H1 (cell line): ENCODE data around the gene AFAP1L2. TPM values are rescaled to one million over a fixed set of nuclear protein-coding genes. Genes with fewer than 3 reads are reported as not detected.

Experiments
- CTCF ChIA-PET: fragments of 300-600 bp; sonication (Branson Sonifier 250); formaldehyde crosslinking; loops from one replicate; lab custom pipeline; 2021; ENCODE audit not compliant: partially characterized antibody; lab: Charles Lee
- POLR2A ChIA-PET: fragments of 300-600 bp; sonication (Branson Sonifier 250); formaldehyde crosslinking; loops from one replicate; lab custom pipeline; 2021; ENCODE audit warnings: inconsistent platforms; ENCODE audit not compliant: partially characterized antibody; lab: Charles Lee
- DNase-seq, 2 experiments: peaks; one replicate each; pipeline versions ENCODE4 v3.0.0 to v3.0.0-alpha.2; 2010 to 2022; ENCODE audit warnings: low spot score in 2 of 2, low read depth in 1 of 2, mixed read lengths in 1 of 2
- FAIRE-seq: peaks from 2 replicates; lab custom pipeline; 2011; peaks lifted over from hg19 to GRCh38; lab: Jason Lieb, UNC
- H2AFZ ChIP-seq: 2 replicates; pipeline ENCODE4 v1.8.1; 2012; ENCODE audit warnings: low read length, inconsistent platforms
- H2AK5ac ChIP-seq: 2 replicates; pipeline ENCODE4 v1.6.1; 2013; ENCODE audit warnings: low read depth, low read length
- H2BK120ac ChIP-seq: replicated peaks from 2 replicates; pipeline ENCODE3; 2013; ENCODE audit warnings: low read depth, low read length, inconsistent platforms
- H2BK12ac ChIP-seq: 2 replicates; pipeline ENCODE4 v1.6.1; 2013; ENCODE audit warnings: low read depth, low read length
- H2BK15ac ChIP-seq: 2 replicates; pipeline ENCODE4 v1.6.1; 2013; ENCODE audit warnings: low read length
- H2BK20ac ChIP-seq: 2 replicates; pipeline ENCODE4 v1.6.1; 2013; ENCODE audit warnings: low read length
- H2BK5ac ChIP-seq: 2 replicates; pipeline ENCODE4 v1.6.1; 2013; ENCODE audit warnings: low read depth, low read length
- H3K14ac ChIP-seq: 2 replicates; pipeline ENCODE4 v1.6.1; 2013; ENCODE audit warnings: inconsistent platforms; ENCODE audit not compliant: insufficient read length
- H3K18ac ChIP-seq: 2 replicates; pipeline ENCODE4 v1.6.1; 2013; ENCODE audit warnings: low read length; ENCODE audit errors: extremely low read depth
- H3K23ac ChIP-seq: 2 replicates; pipeline ENCODE4 v1.6.1; 2013; ENCODE audit warnings: inconsistent platforms; ENCODE audit not compliant: insufficient read length
- H3K23me2 ChIP-seq: 2 replicates; pipeline ENCODE4 v1.6.1; 2013; ENCODE audit warnings: low read depth, low read length
- H3K27ac ChIP-seq: 2 replicates; pipeline ENCODE4 v1.6.1; 2011; ENCODE audit warnings: low read depth, low read length, inconsistent platforms
- H3K27me3 ChIP-seq, 4 experiments: replicated peaks in 1 of 4; 1 replicate in 1 of 4; 2 replicates in 3 of 4; pipeline versions ENCODE4 v1.6.1 to v1.8.1; 2011 to 2013; ENCODE audit warnings: low read length in 3 of 4, mild to moderate bottlenecking in 3 of 4, inconsistent platforms in 2 of 4, mixed read lengths in 2 of 4, moderate library complexity in 1 of 4; ENCODE audit not compliant: control insufficient read depth in 3 of 4, insufficient read depth in 3 of 4; ENCODE audit errors: extremely low read depth in 1 of 4
- H3K36me3 ChIP-seq, 4 experiments: 2 replicates each; pipeline versions ENCODE4 v1.6.1 to v1.8.1; 2011 to 2013; ENCODE audit warnings: mild to moderate bottlenecking in 4 of 4, low read length in 3 of 4, moderate library complexity in 2 of 4, control low read depth in 1 of 4, inconsistent platforms in 1 of 4; ENCODE audit not compliant: insufficient read depth in 4 of 4, control insufficient read depth in 2 of 4
- H3K4ac ChIP-seq: replicated peaks from 2 replicates; pipeline ENCODE3; 2013; ENCODE audit warnings: low read length, low read depth, mixed read lengths, inconsistent platforms; ENCODE audit not compliant: insufficient read length
- H3K4me1 ChIP-seq, 4 experiments: replicated peaks in 1 of 4; 1 replicate in 1 of 4; 2 replicates in 3 of 4; pipeline versions ENCODE4 v1.6.1 to v1.8.1; 2011 to 2013; ENCODE audit warnings: low read length in 3 of 4, inconsistent platforms in 2 of 4, mixed read lengths in 1 of 4; ENCODE audit not compliant: insufficient read depth in 4 of 4, control insufficient read depth in 3 of 4
- H3K4me2 ChIP-seq, 2 experiments: 2 replicates each; pipeline versions ENCODE4 v1.6.1 to v1.8.1; 2011 to 2013; ENCODE audit warnings: low read depth in 2 of 2, low read length in 2 of 2, control low read depth in 1 of 2, inconsistent platforms in 1 of 2, mild to moderate bottlenecking in 1 of 2; ENCODE audit not compliant: insufficient read depth in 1 of 2
- H3K4me3 ChIP-seq, 4 experiments: fragments of 200-600, 300-600 bp in 1 of 4; sonication (generic), shearing (Covaris generic), sonication (Bioruptor Twin) in 1 of 4; 2 replicates each; pipeline versions ENCODE4 v1.5.1 to v1.8.1; 2011 to 2016; ENCODE audit warnings: low read length in 4 of 4, low read depth in 3 of 4, control low read depth in 2 of 4, inconsistent platforms in 2 of 4, mild to moderate bottlenecking in 2 of 4, mixed read lengths in 1 of 4, moderate library complexity in 1 of 4; ENCODE audit not compliant: insufficient read depth in 2 of 4; ENCODE audit errors: extremely low read depth in 1 of 4
- H3K56ac ChIP-seq: replicated peaks from 2 replicates; pipeline ENCODE3; 2013; ENCODE audit warnings: low read depth, mild to moderate bottlenecking, mixed read lengths, low read length, inconsistent platforms; ENCODE audit not compliant: insufficient read length
- H3K79me1 ChIP-seq: 2 replicates; pipeline ENCODE4 v1.6.1; 2013; ENCODE audit warnings: low read depth, low read length, control low read depth
- H3K79me2 ChIP-seq, 2 experiments: 2 replicates each; pipeline versions ENCODE4 v1.6.1 to v1.8.1; 2012 to 2013; ENCODE audit warnings: low read length in 2 of 2, mild to moderate bottlenecking in 2 of 2, inconsistent platforms in 1 of 2; ENCODE audit not compliant: insufficient read depth in 2 of 2, control insufficient read depth in 1 of 2
- H3K9ac ChIP-seq, 4 experiments: replicated peaks in 1 of 4; 1 replicate in 1 of 4; 2 replicates in 3 of 4; pipeline versions ENCODE4 v1.6.1 to v1.8.1; 2011 to 2013; ENCODE audit warnings: low read depth in 3 of 4, low read length in 3 of 4, control low read depth in 2 of 4, mild to moderate bottlenecking in 2 of 4, moderate library complexity in 2 of 4, inconsistent platforms in 1 of 4; ENCODE audit errors: extremely low read depth in 1 of 4
- H3K9me3 ChIP-seq, 2 experiments: 2 replicates each; pipeline versions ENCODE4 v1.6.1 to v1.8.1; 2012 to 2013; ENCODE audit warnings: mild to moderate bottlenecking in 2 of 2, moderate library complexity in 2 of 2, control low read depth in 1 of 2, inconsistent platforms in 1 of 2, low read depth in 1 of 2, low read length in 1 of 2, mixed read lengths in 1 of 2; ENCODE audit not compliant: insufficient read depth in 2 of 2
- H4K20me1 ChIP-seq, 2 experiments: replicated peaks in 1 of 2; 2 replicates each; pipeline versions ENCODE3 to v1.8.1; 2011 to 2013; ENCODE audit warnings: inconsistent platforms in 2 of 2, low read length in 2 of 2, mild to moderate bottlenecking in 1 of 2; ENCODE audit not compliant: insufficient read depth in 2 of 2, control insufficient read depth in 1 of 2
- H4K5ac ChIP-seq: 2 replicates; pipeline ENCODE4 v1.6.1; 2013; ENCODE audit warnings: low read length, low read depth, mixed read lengths, inconsistent platforms; ENCODE audit not compliant: insufficient read length
- H4K8ac ChIP-seq: 2 replicates; pipeline ENCODE4 v1.8.0; 2013; ENCODE audit warnings: mild to moderate bottlenecking, moderate library complexity, low read length, inconsistent platforms; ENCODE audit not compliant: insufficient read depth; ENCODE audit errors: extremely low read depth
- H4K91ac ChIP-seq: replicated peaks from 2 replicates; pipeline ENCODE3; 2013; ENCODE audit warnings: low read length, mixed read lengths, inconsistent platforms; ENCODE audit not compliant: insufficient read length
- KDM5A ChIP-seq: fragments of 200-600 bp; IDR thresholded peaks from 2 replicates; pipeline ENCODE4 v1.7.1; 2012; ENCODE audit warnings: mild to moderate bottlenecking, low read length, inconsistent platforms, mixed read lengths
- RXRA ChIP-seq: IDR thresholded peaks from 2 replicates; pipeline ENCODE4 v1.6.1; 2011; ENCODE audit warnings: low read depth, mild to moderate bottlenecking, low read length, moderate library complexity; ENCODE audit not compliant: insufficient read depth
- TAF7 ChIP-seq: optimal IDR thresholded peaks from 2 replicates; pipeline ENCODE3; 2011; ENCODE audit warnings: low read depth, mild to moderate bottlenecking, inconsistent platforms, low read length, moderate library complexity, borderline replicate concordance
- WGBS, 2 experiments: shearing (Covaris generic) in 1 of 2; methylation state at CpG; one replicate each; pipeline versions ENCODE4 v1.1.6 to v1.1.7; 2013 to 2015; ENCODE audit warnings: low lambda C conversion rate in 2 of 2, mixed read lengths in 2 of 2, inconsistent platforms in 1 of 2, low coverage in 1 of 2, missing lambda C conversion rate in 1 of 2; ENCODE audit not compliant: insufficient replicate concordance in 2 of 2, insufficient coverage in 1 of 2, insufficient read length in 1 of 2; ENCODE audit errors: extremely low coverage in 1 of 2, missing lambda C conversion rate in 1 of 2; 5-methylcytosine and 5-hydroxymethylcytosine counted together
- polyA plus RNA-seq, 7 experiments: library from polyadenylated mRNA; depleted of rRNA in 3 of 7; stranded (reverse) in 5 of 7; unstranded in 2 of 7; fragments of >200 nt in 5 of 7; fragments of 200-250 nt in 2 of 7; gene quantifications; 1 replicate in 5 of 7; 2 replicates in 1 of 7; 4 replicates in 1 of 7; pipeline versions ENCODE4 v1.2.1 to v1.2.3, GENCODE V29; 2011 to 2013; ENCODE audit warnings: missing spikeins in 2 of 7, mixed read lengths in 2 of 7
- total RNA-seq: library from RNA; stranded (reverse); fragmentation: NEBNext Ultra II Directional; extraction: Animal tissue kit (Norgen Biotek cat#: 25700); gene quantifications from 2 replicates; pipeline ENCODE4 v1.2.1, GENCODE V29; 2021

The AFAP1L2 gene
- total and polyA plus RNA-seq, 2 of the 8 experiments (the other 6 are each of a cell fraction or from before 2014, with no cell fraction given) = 3.9 to 6.4 TPM

- Histone ChIP-seq H2AFZ (no peak overlapping the region), H2AK5ac (no peak overlapping the region), H3K4me3 (no peak overlapping the region), H3K27ac (no peak overlapping the region), H2BK120ac (no peak overlapping the region), H4K91ac (no peak overlapping the region), H3K9me3 (no peaks in the 10 kb centered on the region), H3K79me1 (no peaks in the 10 kb centered on the region), H3K4ac (no peak overlapping the region), H3K18ac (no peak overlapping the region), H4K5ac (no peak overlapping the region), H2BK15ac (0 out of 2 replicates have a peak overlapping the region, but pooled peaks have one; percentile 24), H3K23ac (no peak overlapping the region), H3K79me2 (no peaks in the 10 kb centered on the region), H3K14ac (no peak overlapping the region), H2BK5ac (no peak overlapping the region; the same call in 1 of the 2 replicates), H3K9ac (no peak overlapping the region), H3K27me3 (no peaks in the 10 kb centered on the region; a peak in 2 of 7 replicates), H4K8ac (no peak overlapping the region), H4K20me1 (no peaks in the 10 kb centered on the region), H2BK12ac (no peak overlapping the region), H2BK20ac (no peak overlapping the region), H3K4me1 (peaks cover 0 to 10% (median 4%) of the 10 kb centered on the region in 4 experiments; a peak in 4 of 7 replicates), H3K36me3 (no peaks in the 10 kb centered on the region), H3K56ac (no peak overlapping the region), H3K4me2 (no peak overlapping the region), H3K23me2 (no peaks in the 10 kb centered on the region)
- ChIA-PET POLR2A (no interaction called here), CTCF (interaction anchor here (0.7 to 13.0 kb wide), 9 partner anchors 7 to 89 kb away, joined by 3 to 209 read pairs (median 4); no protein-coding TSS in a partner anchor)
- DNase-seq = no peak
- FAIRE-seq = no peak
- WGBS, 2 experiments = 87% methylated on average over 5 of the region's 5 CpGs; no CpG with 5 or more reads in 1 of the 2 experiments
- TF ChIP-seq KDM5A = no peak
- TF ChIP-seq TAF7 = no peak
- no peak for TF ChIP-seq RXRA
Measured at GRCh38 chr10:114391599-114391998, 12.7 kb downstream of the AFAP1L2 start.
